ENCODE measurements around the gene PMEPA1.

The PMEPA1 gene

GRCh38 chr20:57622579-57623381 lies 87.0 kb downstream of the PMEPA1 start:
- peak; percentile 50 for DNase-seq (ENCODE audit: low read depth)

- no peak for DNase-seq (ENCODE audit: low read depth)
Measured at GRCh38 chr20:57622201-57622570, 87.6 kb downstream of the PMEPA1 start.

GRCh38 chr20:57621421-57622200 lies 88.2 kb downstream of the PMEPA1 start:
- peak; percentile 22 for DNase-seq (ENCODE audit: low read depth)

- no peak for DNase-seq (ENCODE audit: low read depth)
Measured at GRCh38 chr20:57620999-57621398, 88.8 kb downstream of the PMEPA1 start.

- DNase-seq (ENCODE audit: low read depth): no peak
Measured at GRCh38 chr20:57620274-57620990, 89.4 kb downstream of the PMEPA1 start, which contains the start of gene ZBP1. Gene ZBP1, minus strand, starts transcription at chr20:57620426. Its CDS starts 131 bp downstream, at chr20:57620295.

GRCh38 chr20:57619051-57619831 lies 90.6 kb downstream of the PMEPA1 start:
- DNase-seq (ENCODE audit: low read depth): no peak

- DNase-seq (ENCODE audit: low read depth): no peak
Measured at GRCh38 chr20:57618764-57619050, 91.1 kb downstream of the PMEPA1 start.

GRCh38 chr20:57618091-57618763 lies 91.6 kb downstream of the PMEPA1 start:
- DNase-seq (ENCODE audit: low read depth): no peak

- no peak for DNase-seq (ENCODE audit: low read depth)
Measured at GRCh38 chr20:57617079-57617795, 92.6 kb downstream of the PMEPA1 start.

GRCh38 chr20:57616143-57616951 lies 93.5 kb downstream of the PMEPA1 start:
- no peak for DNase-seq (ENCODE audit: low read depth)

GRCh38 chr20:57615445-57615811 lies 94.4 kb downstream of the PMEPA1 start:
- no peak for DNase-seq (ENCODE audit: low read depth)

GRCh38 chr20:57614490-57615444 lies 95.0 kb downstream of the PMEPA1 start:
- DNase-seq (ENCODE audit: low read depth): no peak

- DNase-seq (ENCODE audit: low read depth): no peak
Measured at GRCh38 chr20:57613481-57613921, 96.3 kb downstream of the PMEPA1 start.

- no peak for DNase-seq (ENCODE audit: low read depth)
Measured at GRCh38 chr20:57612916-57613315, 96.9 kb downstream of the PMEPA1 start.

GRCh38 chr20:57612436-57612835 lies 97.4 kb downstream of the PMEPA1 start:
- DNase-seq (ENCODE audit: low read depth): no peak

- no peak for DNase-seq (ENCODE audit: low read depth)
Measured at GRCh38 chr20:57611586-57612311, 98.1 kb downstream of the PMEPA1 start.

GRCh38 chr20:57610261-57610952 lies 99.4 kb downstream of the PMEPA1 start:
- DNase-seq (ENCODE audit: low read depth): no peak

GRCh38 chr20:57609842-57610167 lies 100.0 kb downstream of the PMEPA1 start:
- DNase-seq (ENCODE audit: low read depth): no peak

Measured in EH (cell line).